ENCODE results near the gene EPHA7.

The EPHA7 gene

DNA sequence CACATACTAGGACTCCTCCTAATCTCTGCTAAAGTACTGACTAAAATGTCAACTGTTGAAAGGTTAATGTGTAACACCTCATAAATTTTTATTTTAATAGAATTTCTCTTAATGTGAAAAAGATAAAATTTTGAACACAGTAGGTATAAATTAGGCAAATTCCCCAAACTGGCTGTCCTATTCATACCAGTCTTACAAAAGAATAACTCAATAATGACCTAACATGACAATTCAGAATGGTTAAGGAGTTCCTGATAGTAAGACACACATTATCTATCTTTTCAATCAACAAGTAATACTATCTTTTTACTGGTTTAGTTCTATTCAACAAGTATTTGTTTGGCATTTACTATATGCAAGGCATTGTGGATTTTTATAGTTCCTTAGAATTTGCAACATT, 141.1 kb downstream of the EPHA7 start:
- H3K27ac Mint-ChIP-seq: no peak overlapping the region
- no peak overlapping the region for H3K4me3 Mint-ChIP-seq

DNA sequence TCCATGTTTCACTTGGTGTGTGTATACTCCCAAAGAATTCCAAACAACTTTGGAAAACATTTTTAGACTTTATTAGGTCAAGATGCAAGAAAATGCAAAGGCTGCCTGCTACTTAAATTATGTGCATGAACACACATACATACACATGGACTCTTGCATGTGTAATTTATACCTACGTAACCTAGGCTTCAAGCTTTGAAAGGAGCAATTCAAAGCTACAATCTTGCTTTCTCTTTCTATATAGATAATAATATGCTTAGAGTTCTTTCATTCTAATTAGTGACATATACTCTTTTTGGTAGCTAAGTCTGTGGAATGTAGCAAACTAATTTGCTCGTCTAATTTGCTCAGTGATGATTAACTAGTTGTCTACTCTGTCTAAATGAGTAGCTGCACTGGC, 146.5 kb downstream of the EPHA7 start:
- Mint-ChIP-seq H3K4me1 (ENCODE audit: low read depth) (no peaks in the 10 kb centered on the region), H3K9me3 (no peaks in the 10 kb centered on the region), H3K27ac (no peak overlapping the region), H3K36me3 (ENCODE audit: low read depth) (no peaks in the 10 kb centered on the region), H3K4me3 (no peak overlapping the region), H3K27me3 (ENCODE audit: low read depth) (no peaks in the 10 kb centered on the region)

More for the DNA sequence above, 141.1 kb downstream of the EPHA7 start:
- H3K36me3 Mint-ChIP-seq (ENCODE audit: low read depth): no peaks in the 10 kb centered on the region
- H3K27me3 Mint-ChIP-seq (ENCODE audit: low read depth): no peaks in the 10 kb centered on the region
- no peaks in the 10 kb centered on the region for H3K4me1 Mint-ChIP-seq (ENCODE audit: low read depth)
- peaks cover 2% of the 10 kb centered on the region for H3K9me3 Mint-ChIP-seq

DNA sequence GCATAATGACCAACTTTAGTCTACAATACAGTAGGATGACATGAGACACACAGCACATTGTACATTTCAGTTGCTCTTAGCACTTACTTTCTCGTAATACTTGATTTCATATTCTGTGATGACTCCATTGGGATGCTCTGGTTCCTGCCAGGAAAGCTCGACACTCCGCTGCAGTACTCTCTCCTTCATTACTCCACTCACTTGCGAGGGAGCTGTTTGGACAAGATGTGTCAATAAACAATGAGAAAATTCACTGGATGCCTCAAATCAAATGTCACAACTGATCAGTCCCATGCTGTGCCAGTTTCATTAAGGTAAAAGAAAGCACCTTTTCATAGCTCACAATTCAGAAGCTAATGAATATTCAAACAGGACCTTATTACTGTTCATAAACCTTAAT, 147.1 kb downstream of the EPHA7 start:
- H3K4me3 Mint-ChIP-seq: no peak overlapping the region
- H3K4me1 Mint-ChIP-seq (ENCODE audit: low read depth): no peaks in the 10 kb centered on the region
- H3K36me3 Mint-ChIP-seq (ENCODE audit: low read depth): no peaks in the 10 kb centered on the region
- H3K9me3 Mint-ChIP-seq: no peaks in the 10 kb centered on the region
- H3K27me3 Mint-ChIP-seq (ENCODE audit: low read depth): no peaks in the 10 kb centered on the region
- no peak overlapping the region for H3K27ac Mint-ChIP-seq

DNA sequence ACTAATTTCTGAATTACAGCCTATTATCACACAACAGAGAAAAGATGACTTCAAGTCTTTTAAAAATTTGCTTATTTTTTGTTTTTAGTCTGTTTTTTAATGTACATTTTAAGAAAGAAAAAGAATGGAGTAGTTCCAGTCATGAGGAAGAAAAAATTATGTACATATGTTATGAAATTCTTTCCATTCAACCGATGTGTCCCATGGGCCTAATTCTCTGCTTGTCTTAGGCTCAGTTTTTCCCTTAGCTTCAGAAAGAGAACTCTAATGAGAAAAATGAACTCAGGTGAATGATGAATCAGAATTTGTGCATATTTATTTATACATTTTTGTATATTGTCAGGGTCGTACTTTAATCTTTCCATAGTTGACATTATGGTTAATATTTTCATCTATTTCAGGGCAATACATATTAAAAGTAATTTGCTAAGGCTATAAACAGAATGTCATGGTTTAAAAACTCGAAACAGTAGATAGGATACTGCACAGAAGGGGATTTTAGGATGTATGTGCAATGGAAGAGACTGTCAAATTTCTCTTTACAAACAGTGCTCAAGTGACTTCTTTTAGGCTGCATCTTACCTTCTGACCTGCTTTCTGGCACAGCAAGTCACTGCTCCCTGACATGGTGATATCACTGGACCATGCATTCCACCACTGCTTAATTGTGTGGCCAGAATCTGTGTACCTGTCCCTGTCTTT, 153.1 kb downstream of the EPHA7 start:
- Mint-ChIP-seq H3K27ac (no peak overlapping the region), H3K9me3 (no peaks in the 10 kb centered on the region), H3K4me1 (ENCODE audit: low read depth) (no peaks in the 10 kb centered on the region), H3K4me3 (no peak overlapping the region), H3K36me3 (ENCODE audit: low read depth) (no peaks in the 10 kb centered on the region), H3K27me3 (ENCODE audit: low read depth) (no peaks in the 10 kb centered on the region)

DNA sequence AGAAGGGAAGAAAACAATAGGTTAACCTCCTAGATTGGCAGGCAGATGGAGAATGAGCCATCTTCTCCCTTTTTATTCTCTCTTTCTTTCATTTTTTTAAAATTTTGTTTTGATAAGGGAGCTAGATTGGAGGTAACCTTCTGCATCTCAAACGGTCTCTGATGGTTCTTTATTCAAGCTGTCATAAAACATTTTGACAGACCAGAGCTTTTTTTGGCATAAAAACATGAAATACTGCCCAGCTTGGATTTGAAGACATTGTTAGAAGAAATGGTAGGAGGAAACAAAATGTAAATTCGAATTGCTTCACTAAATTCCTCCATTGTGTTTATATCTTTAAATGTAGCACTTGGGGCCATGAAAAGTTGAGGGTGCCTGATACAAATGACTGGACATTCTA, 158.5 kb downstream of the EPHA7 start:
- no peaks in the 10 kb centered on the region for H3K36me3 Mint-ChIP-seq (ENCODE audit: low read depth)
- H3K4me3 Mint-ChIP-seq: no peak overlapping the region
- no peaks in the 10 kb centered on the region for H3K9me3 Mint-ChIP-seq
- H3K4me1 Mint-ChIP-seq (ENCODE audit: low read depth): no peaks in the 10 kb centered on the region
- H3K27me3 Mint-ChIP-seq (ENCODE audit: low read depth): no peaks in the 10 kb centered on the region
- H3K27ac Mint-ChIP-seq: no peak overlapping the region

DNA sequence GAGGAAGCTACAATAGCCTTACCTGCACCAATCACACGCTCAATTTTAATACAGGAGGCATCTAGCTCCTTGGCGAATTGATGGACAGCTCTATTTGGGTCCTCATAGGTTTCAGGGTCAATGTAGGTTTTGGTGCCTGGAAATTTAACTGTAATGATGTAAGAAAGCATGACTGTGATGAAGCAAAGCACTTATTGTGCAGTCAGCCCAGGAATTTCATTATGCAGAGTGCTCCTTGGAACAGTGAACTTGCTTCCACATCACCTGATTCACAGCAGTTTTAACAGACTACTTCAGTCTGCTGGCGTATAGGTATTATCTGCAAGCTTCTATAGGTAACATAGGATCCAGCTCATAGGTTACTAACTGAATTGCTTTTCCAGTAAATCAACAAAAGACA, 160.0 kb downstream of the EPHA7 start:
- Mint-ChIP-seq H3K9me3 (no peaks in the 10 kb centered on the region), H3K27me3 (ENCODE audit: low read depth) (no peaks in the 10 kb centered on the region), H3K4me1 (ENCODE audit: low read depth) (no peaks in the 10 kb centered on the region), H3K27ac (no peak overlapping the region), H3K36me3 (ENCODE audit: low read depth) (no peaks in the 10 kb centered on the region), H3K4me3 (no peak overlapping the region)

DNA sequence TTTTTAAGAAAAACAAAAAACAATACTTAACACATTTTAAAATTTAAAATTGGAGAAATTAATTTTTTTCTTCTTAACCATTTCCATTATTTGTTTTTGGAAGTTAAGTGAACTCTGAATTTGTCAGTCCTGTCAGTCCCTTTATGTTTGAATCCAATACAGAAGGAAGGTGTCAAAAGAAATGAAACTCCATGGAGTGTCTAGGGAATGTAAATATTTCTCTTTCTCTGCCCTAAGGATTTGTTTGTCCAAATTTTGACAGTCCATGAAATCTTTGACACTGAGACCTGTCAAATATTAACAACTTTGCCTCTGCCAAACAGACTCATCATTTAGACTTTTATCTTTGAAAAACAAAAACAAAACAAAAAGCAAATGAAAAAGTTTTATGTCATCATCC, 166.4 kb downstream of the EPHA7 start:
- Mint-ChIP-seq H3K27me3 (ENCODE audit: low read depth) (no peaks in the 10 kb centered on the region), H3K9me3 (peaks cover 5% of the 10 kb centered on the region), H3K36me3 (ENCODE audit: low read depth) (no peaks in the 10 kb centered on the region), H3K4me3 (no peak overlapping the region), H3K4me1 (ENCODE audit: low read depth) (no peaks in the 10 kb centered on the region), H3K27ac (no peak overlapping the region)

DNA sequence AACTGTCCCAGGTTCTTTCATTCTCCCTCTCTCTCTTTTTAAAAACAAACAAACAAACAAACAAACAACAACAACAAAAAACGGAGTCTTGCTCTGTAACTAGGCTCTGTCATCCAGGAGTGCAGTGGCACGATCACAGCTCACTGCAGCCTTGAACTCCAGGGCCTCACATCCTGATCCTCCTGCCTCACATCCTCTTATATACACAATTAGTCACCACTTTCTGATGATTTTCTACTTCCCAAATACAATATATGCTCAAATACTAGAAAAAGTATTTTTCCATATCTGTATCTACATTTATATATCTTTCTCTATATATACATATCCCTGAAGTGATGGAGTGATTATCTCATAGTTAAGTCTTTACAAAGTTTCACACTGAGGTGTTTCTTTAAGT, 170.7 kb downstream of the EPHA7 start:
- H3K27me3 Mint-ChIP-seq (ENCODE audit: low read depth): no peaks in the 10 kb centered on the region
- no peak overlapping the region for H3K27ac Mint-ChIP-seq
- H3K36me3 Mint-ChIP-seq (ENCODE audit: low read depth): no peaks in the 10 kb centered on the region
- no peaks in the 10 kb centered on the region for H3K4me1 Mint-ChIP-seq (ENCODE audit: low read depth)
- no peak overlapping the region for H3K4me3 Mint-ChIP-seq
- H3K9me3 Mint-ChIP-seq: peaks cover 5% of the 10 kb centered on the region

DNA sequence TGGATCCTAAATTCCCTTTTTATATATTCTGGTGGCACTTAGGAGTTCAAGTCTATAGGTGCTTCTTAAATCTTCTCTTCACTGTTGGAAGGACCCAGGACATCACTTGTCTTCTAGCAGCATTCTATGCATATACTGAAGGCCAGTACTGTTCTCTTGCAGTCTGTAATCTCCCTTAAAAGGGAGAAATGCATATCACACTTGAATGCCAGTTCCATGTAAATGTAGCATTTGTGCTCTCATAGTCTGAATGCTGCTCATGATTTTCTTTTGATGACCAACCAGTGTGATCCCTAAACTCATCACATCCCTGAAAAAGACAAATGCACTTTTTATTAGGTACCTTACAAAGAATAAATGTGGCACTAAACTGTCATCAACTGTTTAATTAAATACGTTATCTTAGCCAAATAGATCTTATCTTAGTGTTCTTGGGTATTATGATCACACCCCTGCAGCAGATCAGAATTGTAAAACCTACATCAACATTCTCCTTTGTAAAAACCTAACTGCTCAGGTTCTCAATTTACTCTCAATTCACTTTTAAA, 176.1 kb downstream of the EPHA7 start:
- H3K27me3 Mint-ChIP-seq (ENCODE audit: low read depth): no peaks in the 10 kb centered on the region
- H3K4me3 Mint-ChIP-seq: no peak overlapping the region
- H3K4me1 Mint-ChIP-seq (ENCODE audit: low read depth): no peaks in the 10 kb centered on the region
- no peak overlapping the region for H3K27ac Mint-ChIP-seq
- H3K9me3 Mint-ChIP-seq: no peaks in the 10 kb centered on the region
- no peaks in the 10 kb centered on the region for H3K36me3 Mint-ChIP-seq (ENCODE audit: low read depth)

DNA sequence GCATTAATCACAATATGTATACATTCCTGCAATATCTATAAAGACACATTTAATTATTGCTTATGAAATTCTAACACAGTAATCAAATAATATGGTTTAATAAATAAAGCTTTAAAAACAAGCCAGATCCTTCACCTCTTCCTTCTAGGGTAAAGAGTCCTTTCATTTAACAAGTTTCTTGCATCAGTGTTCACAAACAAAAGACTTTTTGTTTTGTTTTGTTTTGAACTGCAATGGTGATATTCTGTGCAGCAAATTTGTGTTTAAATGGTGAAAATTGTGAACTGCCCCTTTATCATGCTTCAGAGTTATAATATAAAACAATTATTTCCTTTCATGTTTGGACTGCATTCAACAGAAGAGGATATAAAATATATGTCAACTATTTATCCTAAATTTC, 177.3 kb downstream of the EPHA7 start:
- Mint-ChIP-seq H3K27me3 (ENCODE audit: low read depth) (no peaks in the 10 kb centered on the region), H3K9me3 (no peaks in the 10 kb centered on the region), H3K4me1 (ENCODE audit: low read depth) (no peaks in the 10 kb centered on the region)

DNA sequence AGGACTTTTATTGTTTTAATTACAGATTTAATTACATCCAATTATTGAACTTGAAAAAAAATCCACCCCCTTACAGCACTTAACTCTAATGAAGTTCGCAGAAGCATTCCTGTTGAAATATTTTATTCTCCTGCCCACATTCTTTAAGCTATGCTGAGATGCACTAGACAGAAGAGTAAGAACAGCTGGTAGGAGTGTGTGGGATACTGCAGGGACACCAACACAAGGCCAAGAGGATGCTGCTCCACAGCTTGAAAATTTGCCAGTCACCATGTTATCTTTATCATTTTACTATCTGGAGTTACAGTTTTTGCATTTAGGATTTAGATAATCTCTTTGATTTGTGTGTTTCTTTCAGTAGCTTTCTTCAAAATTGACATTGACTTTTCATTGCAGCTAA, 180.7 kb downstream of the EPHA7 start:
- H3K4me3 Mint-ChIP-seq: no peak overlapping the region
- H3K27me3 Mint-ChIP-seq (ENCODE audit: low read depth): no peaks in the 10 kb centered on the region

More for the DNA sequence above, 177.3 kb downstream of the EPHA7 start:
- H3K4me3 Mint-ChIP-seq: no peak overlapping the region
- no peak overlapping the region for H3K27ac Mint-ChIP-seq
- H3K36me3 Mint-ChIP-seq (ENCODE audit: low read depth): no peaks in the 10 kb centered on the region

DNA sequence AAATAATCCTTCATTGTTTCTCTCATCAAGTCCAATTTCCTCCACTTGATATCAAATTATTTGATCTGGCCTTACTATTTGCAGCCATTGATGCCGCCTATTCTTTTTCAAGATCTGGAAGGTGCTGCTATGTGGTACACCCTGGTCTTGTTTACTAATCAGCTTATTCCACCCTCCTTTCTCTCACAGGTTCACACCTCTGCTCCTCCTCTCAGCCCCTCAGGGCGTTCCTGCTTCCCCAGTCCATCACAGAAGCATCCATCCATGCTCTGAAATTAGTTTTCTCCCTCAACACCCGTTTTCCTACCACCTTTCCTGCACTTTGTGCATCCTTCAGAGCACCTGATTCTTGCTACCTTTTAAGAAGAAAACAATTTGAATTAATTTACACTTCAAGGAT, 183.6 kb downstream of the EPHA7 start:
- Mint-ChIP-seq H3K27me3 (ENCODE audit: low read depth) (no peaks in the 10 kb centered on the region), H3K27ac (no peak overlapping the region), H3K9me3 (no peaks in the 10 kb centered on the region), H3K4me3 (no peak overlapping the region), H3K36me3 (ENCODE audit: low read depth) (no peaks in the 10 kb centered on the region), H3K4me1 (ENCODE audit: low read depth) (no peaks in the 10 kb centered on the region)

More for the DNA sequence above, 180.7 kb downstream of the EPHA7 start:
- Mint-ChIP-seq H3K36me3 (ENCODE audit: low read depth) (no peaks in the 10 kb centered on the region), H3K4me1 (ENCODE audit: low read depth) (no peaks in the 10 kb centered on the region), H3K9me3 (no peaks in the 10 kb centered on the region), H3K27ac (no peak overlapping the region)

DNA sequence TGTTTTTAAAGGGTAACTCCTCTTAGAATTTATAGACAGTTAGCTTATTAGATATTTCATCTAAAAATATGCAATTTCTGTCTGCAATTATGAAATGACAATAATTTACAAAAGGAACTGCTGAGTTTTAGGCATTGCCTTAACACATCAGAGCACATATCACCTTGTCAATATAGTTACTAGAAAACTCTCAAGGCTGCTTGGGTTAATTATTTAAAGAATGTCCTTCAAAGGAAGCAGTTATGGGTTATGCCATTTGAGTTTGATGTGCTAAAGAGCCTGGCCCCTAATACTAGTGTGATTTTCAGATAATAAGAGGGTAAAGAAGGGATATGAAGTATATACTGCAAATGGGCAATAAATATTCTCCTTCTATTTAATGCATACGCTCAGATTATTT, 192.5 kb downstream of the EPHA7 start:
- H3K4me3 Mint-ChIP-seq: no peak overlapping the region
- no peaks in the 10 kb centered on the region for H3K27me3 Mint-ChIP-seq (ENCODE audit: low read depth)
- no peak overlapping the region for H3K27ac Mint-ChIP-seq
- H3K36me3 Mint-ChIP-seq (ENCODE audit: low read depth): no peaks in the 10 kb centered on the region
- H3K9me3 Mint-ChIP-seq: no peaks in the 10 kb centered on the region
- H3K4me1 Mint-ChIP-seq (ENCODE audit: low read depth): no peaks in the 10 kb centered on the region

DNA sequence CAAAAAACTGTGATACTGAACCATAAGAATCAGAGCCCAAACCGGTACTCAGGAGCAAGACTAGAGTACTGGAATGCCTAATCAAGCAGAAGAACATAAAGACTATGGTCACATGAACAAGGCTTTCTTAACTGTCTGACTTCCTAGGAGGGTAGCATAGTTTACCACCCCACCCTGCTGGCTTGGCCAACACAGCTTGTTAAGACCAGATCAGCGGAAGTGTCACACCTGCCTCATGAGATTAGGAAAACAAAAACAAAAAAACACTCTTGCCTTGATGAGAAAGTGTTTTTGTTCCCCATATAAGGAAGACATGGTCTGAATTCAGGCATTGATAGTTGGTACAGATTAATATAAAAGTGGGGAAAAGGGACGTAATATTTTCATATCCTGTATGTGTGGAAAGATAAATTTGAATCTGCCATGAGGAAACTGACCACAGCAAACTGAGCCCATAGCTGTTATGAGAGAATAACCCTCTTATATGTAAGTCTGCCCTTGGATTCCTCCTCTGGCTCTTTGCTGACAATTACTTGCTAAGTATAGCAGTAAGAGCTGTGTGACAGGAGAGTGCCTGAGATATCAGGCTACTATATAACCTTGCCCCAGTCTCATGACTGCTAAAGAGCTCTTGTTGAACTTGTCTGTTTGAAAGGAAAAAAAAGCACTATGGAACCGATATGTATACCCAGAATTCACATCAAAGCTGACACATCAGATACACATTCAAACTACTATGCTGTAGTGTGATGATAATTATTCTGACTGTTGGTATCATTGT, 197.1 kb downstream of the EPHA7 start:
- H3K9me3 Mint-ChIP-seq: peaks cover 2% of the 10 kb centered on the region
- no peaks in the 10 kb centered on the region for H3K36me3 Mint-ChIP-seq (ENCODE audit: low read depth)
- H3K4me1 Mint-ChIP-seq (ENCODE audit: low read depth): no peaks in the 10 kb centered on the region
- H3K27ac Mint-ChIP-seq: no peak overlapping the region
- no peaks in the 10 kb centered on the region for H3K27me3 Mint-ChIP-seq (ENCODE audit: low read depth)
- H3K4me3 Mint-ChIP-seq: no peak overlapping the region

DNA sequence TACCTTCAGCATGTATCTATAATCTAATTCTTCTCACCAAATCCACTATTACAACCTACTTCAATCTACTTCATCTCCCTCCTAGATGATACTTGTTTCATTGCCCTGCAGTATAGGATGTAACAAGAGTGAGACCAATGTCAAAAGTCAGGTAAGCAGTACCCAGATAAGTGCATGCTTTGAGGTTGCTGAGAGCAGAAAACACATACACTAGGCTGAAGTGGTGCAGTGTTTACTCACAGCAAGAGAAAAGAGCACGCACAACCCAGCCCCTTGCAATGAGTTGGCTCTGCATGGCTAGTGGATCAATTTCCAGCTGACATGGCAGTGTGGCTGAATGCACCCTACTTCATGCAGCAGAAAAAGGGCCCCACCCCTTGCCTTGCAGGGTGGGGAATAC, 199.9 kb downstream of the EPHA7 start:
- Mint-ChIP-seq H3K36me3 (ENCODE audit: low read depth) (no peaks in the 10 kb centered on the region), H3K4me1 (ENCODE audit: low read depth) (no peaks in the 10 kb centered on the region), H3K27ac (no peak overlapping the region), H3K27me3 (ENCODE audit: low read depth) (no peaks in the 10 kb centered on the region), H3K4me3 (no peak overlapping the region), H3K9me3 (peaks cover 13% of the 10 kb centered on the region)

All from T-helper 1 cell treated with Interleukin-12 subunit alpha and Interleukin-12 subunit beta and Interleukin-4 antibody, amounts not matched to agents 30 μg/mL and 1 μg/mL, for 36 hours (primary cell).